Peyer's patch (tissue), 4 donors: ENCODE results near the gene MAGI2. TPM values are rescaled to one million over a fixed set of nuclear protein-coding genes. Genes with fewer than 3 reads are reported as not detected.

Source experiments
- DNase-seq, 3 donors: peaks; one replicate each; pipeline ENCODE4 v3.0.0-alpha.2; 2017 to 2019
- H3K27ac ChIP-seq, 4 donors: fragments of 200-600 bp; sonication (generic); one replicate each; pipeline ENCODE4 v1.5.1; 2016 to 2019
- H3K27me3 ChIP-seq, 2 donors: fragments of 200-600 bp; sonication (generic); one replicate each; pipeline ENCODE4 v1.5.1; 2019
- H3K36me3 ChIP-seq, 3 donors: fragments of 200-600 bp; sonication (generic); one replicate each; pipeline ENCODE4 v1.5.1; 2016 to 2019
- H3K4me1 ChIP-seq, 4 donors: fragments of 200-600 bp; sonication (generic); one replicate each; pipeline ENCODE4 v1.5.1; 2016 to 2019
- H3K4me3 ChIP-seq, 4 donors: fragments of 200-600 bp; sonication (generic); 1 replicate in 3 of 4; 2 replicates in 1 of 4; pipeline ENCODE4 v1.5.1; 2016 to 2019; ENCODE audit warnings: mild to moderate bottlenecking in 1 of 4
- H3K9me3 ChIP-seq, 4 donors: fragments of 200-600 bp; sonication (generic); one replicate each; pipeline ENCODE4 v1.5.1; 2016 to 2019; ENCODE audit warnings: mild to moderate bottlenecking in 1 of 4
- CTCF ChIP-seq, 6 experiments: fragments of 450-650 bp in 4 of 6; fragments of 200-600 bp in 2 of 6; sonication (generic) in 1 of 6; IDR thresholded peaks; one replicate each; pipeline ENCODE4 v1.5.1; 2017 to 2019; ENCODE audit warnings: antibody characterized with exemption in 6 of 6, mild to moderate bottlenecking in 3 of 6, moderate library complexity in 1 of 6
- POLR2A ChIP-seq, 2 donors: fragments of 450-650 bp; IDR thresholded peaks; one replicate each; pipeline ENCODE4 v1.5.1; 2017; ENCODE audit warnings: antibody characterized with exemption in 2 of 2, mild to moderate bottlenecking in 2 of 2, moderate library complexity in 2 of 2
- total RNA-seq, 4 donors: library from RNA; depleted of rRNA; stranded (reverse); fragments of >200 nt; gene quantifications; one replicate each; pipeline ENCODE4 v1.1.0, GENCODE V29; 2016

MAGI2 gene
- total RNA-seq, 4 donors from 2014 or later: 1.6 to 12.4 (median 2.8) TPM

GRCh38 chr7:79329464-79329863 is 124.0 kb downstream of the MAGI2 start:
- DNase-seq: no peak
- TF ChIP-seq POLR2A (IDR thresholded peaks at IDR 0.05): no peak
- no peak for TF ChIP-seq CTCF (IDR thresholded peaks at IDR 0.05)
- Histone ChIP-seq H3K27ac (no peak overlapping the region), H3K36me3 (no peaks in the 10 kb centered on the region), H3K4me3 (no peak overlapping the region), H3K9me3 (no peaks in the 10 kb centered on the region), H3K4me1 (no peaks in the 10 kb centered on the region), H3K27me3 (no peaks in the 10 kb centered on the region)

DNA sequence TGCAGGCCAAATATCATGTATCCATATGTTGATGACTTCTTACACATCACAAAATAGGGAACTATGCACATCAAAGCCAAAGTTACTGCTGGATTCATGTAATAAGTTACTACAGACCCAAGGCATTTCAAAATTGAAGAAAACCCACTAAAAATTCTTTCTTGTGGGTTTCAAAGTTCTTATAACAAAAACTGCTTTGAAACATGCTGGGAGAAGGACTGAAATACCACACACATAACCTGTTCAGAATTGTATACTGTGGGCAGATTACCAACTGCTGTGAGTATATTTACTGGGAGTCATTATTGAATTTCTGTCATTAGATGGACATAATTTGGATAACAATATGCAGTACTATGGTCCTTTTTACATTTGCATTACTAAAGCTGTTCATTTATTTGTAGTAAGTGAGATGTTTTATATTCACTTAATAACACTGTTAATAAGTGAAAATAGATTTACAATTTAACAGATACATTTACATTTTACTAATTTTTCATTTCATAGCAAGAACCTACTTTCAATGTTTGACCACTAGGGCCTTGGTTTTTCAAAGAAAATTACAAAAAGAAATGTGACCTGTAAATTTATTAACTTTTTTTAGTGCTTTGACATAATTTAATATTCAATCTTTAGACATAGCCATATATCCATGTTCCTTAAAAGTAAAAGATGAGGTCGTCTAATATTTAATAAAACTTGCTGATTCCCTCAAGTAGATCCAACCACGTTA is 132.6 kb downstream of the MAGI2 start:
- no peak for TF ChIP-seq CTCF (IDR thresholded peaks at IDR 0.05)
- no peak for TF ChIP-seq POLR2A (IDR thresholded peaks at IDR 0.05)
- Histone ChIP-seq H3K27me3 (no peaks in the 10 kb centered on the region), H3K27ac (no peak overlapping the region), H3K4me1 (no peaks in the 10 kb centered on the region), H3K36me3 (no peaks in the 10 kb centered on the region), H3K9me3 (no peaks in the 10 kb centered on the region), H3K4me3 (no peak overlapping the region)
- DNase-seq: no peak

DNA sequence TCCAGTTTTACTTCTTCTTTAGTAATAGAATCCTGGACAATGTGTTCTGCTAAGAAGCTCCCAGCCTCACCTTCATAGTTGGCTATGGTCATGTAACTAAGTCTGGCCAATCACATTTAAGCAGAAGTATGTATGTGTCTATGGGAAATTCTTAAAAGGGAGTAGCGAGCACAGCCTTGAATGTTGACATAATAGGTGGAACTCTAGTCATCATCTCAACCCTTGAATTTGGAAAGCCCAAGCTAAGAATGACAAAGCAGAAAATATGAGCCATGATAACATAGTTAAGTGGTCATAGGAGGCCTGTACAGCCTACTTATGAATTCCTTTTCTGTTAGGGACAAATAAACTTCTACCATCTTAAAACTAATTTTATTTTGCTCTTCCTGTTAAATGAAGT is 134.1 kb downstream of the MAGI2 start:
- Histone ChIP-seq H3K27ac (no peak overlapping the region), H3K4me3 (no peak overlapping the region), H3K27me3 (no peaks in the 10 kb centered on the region), H3K4me1 (no peaks in the 10 kb centered on the region), H3K36me3 (no peaks in the 10 kb centered on the region), H3K9me3 (no peaks in the 10 kb centered on the region)
- no peak for DNase-seq
- TF ChIP-seq CTCF (IDR thresholded peaks at IDR 0.05) (no peak), POLR2A (IDR thresholded peaks at IDR 0.05) (no peak)

- no peak for DNase-seq
- H3K4me3 ChIP-seq: no peak overlapping the region
Measured at GRCh38 chr7:79317728-79318127, 135.7 kb downstream of the MAGI2 start.

DNA sequence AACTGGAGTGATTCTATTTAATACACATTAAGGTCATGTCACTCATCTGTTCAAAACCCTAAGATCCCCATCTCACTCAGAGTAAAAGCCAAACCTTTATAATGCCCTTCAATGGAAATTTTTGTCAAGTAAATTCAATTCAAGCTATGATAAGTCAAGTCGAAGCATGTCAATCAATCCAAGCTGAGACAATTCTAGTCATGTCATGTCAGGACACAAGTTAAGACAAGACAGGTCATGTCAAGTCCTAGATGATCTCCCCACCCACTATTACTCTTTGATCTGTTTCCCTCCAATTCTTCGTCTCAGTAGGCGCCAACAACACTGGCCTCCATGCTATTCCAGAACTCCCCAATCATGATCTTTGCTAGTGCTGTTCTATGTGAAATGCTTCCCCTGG is 141.4 kb downstream of the MAGI2 start:
- DNase-seq: no peak
- no peak for TF ChIP-seq CTCF (IDR thresholded peaks at IDR 0.05)
- TF ChIP-seq POLR2A (IDR thresholded peaks at IDR 0.05): no peak
- Histone ChIP-seq H3K36me3 (no peaks in the 10 kb centered on the region), H3K4me1 (no peaks in the 10 kb centered on the region), H3K27me3 (no peaks in the 10 kb centered on the region), H3K4me3 (no peak overlapping the region), H3K27ac (no peak overlapping the region), H3K9me3 (no peaks in the 10 kb centered on the region)

More at GRCh38 chr7:79317728-79318127, 135.7 kb downstream of the MAGI2 start:
- H3K9me3 ChIP-seq: no peaks in the 10 kb centered on the region
- no peaks in the 10 kb centered on the region for H3K27me3 ChIP-seq
- H3K4me1 ChIP-seq: no peaks in the 10 kb centered on the region
- H3K36me3 ChIP-seq: no peaks in the 10 kb centered on the region
- H3K27ac ChIP-seq: no peak overlapping the region
- TF ChIP-seq POLR2A (IDR thresholded peaks at IDR 0.05) (no peak), CTCF (IDR thresholded peaks at IDR 0.05) (no peak)
